Chondrocyte (in vitro differentiated cells): ENCODE results near the gene ABCA13. TPM values are rescaled to one million over a fixed set of nuclear protein-coding genes. Genes with fewer than 3 reads are reported as not detected.

Source experiments
- DNase-seq: peaks from one replicate; pipeline ENCODE4 v3.0.0; 2021; ENCODE audit warnings: mixed read lengths, low spot score
- H3K27ac Mint-ChIP-seq: one replicate; pipeline ENCODE4 v1.8.0; 2021; ENCODE audit warnings: mild to moderate bottlenecking, moderate library complexity, mixed read lengths; ENCODE audit not compliant: unreplicated experiment
- H3K27me3 Mint-ChIP-seq: 2 replicates; pipeline ENCODE4 v1.8.0; 2021; ENCODE audit warnings: low read depth, mixed read lengths
- H3K36me3 Mint-ChIP-seq: 2 replicates; pipeline ENCODE4 v1.8.0; 2021; ENCODE audit warnings: low read depth, mixed read lengths
- H3K4me1 Mint-ChIP-seq: 2 replicates; pipeline ENCODE4 v1.8.0; 2021; ENCODE audit warnings: low read depth, mild to moderate bottlenecking, mixed read lengths
- H3K4me3 Mint-ChIP-seq: one replicate; pipeline ENCODE4 v1.8.0; 2021; ENCODE audit warnings: mild to moderate bottlenecking, moderate library complexity, mixed read lengths; ENCODE audit not compliant: unreplicated experiment
- H3K9me3 Mint-ChIP-seq: 2 replicates; pipeline ENCODE4 v1.8.0; 2021; ENCODE audit warnings: low read depth, mixed read lengths
- CTCF ChIP-seq: fragments of 200-600 bp; sonication (generic); IDR thresholded peaks from 2 replicates; pipeline ENCODE4 v1.5.0; 2021; ENCODE audit warnings: antibody characterized with exemption, mild to moderate bottlenecking, moderate library complexity
- total RNA-seq: library from RNA; stranded (reverse); gene quantifications from 3 replicates; pipeline ENCODE4 v1.2.1, GENCODE V29; 2021

Gene ABCA13
- total RNA-seq, 1 donor from 2014 or later, result 0.07 TPM

GRCh38 chr7:48213226-48213625 is 42.0 kb downstream of the ABCA13 start:
- Mint-ChIP-seq H3K27me3 (peaks cover 7% of the 10 kb centered on the region), H3K27ac (no peak overlapping the region), H3K4me3 (no peak overlapping the region), H3K9me3 (peaks cover 27% of the 10 kb centered on the region), H3K36me3 (no peaks in the 10 kb centered on the region), H3K4me1 (no peaks in the 10 kb centered on the region)
- DNase-seq, result no peak
- TF ChIP-seq CTCF, result no peak

GRCh38 chr7:48217266-48217665 is 46.0 kb downstream of the ABCA13 start:
- Mint-ChIP-seq H3K36me3 (no peaks in the 10 kb centered on the region), H3K4me1 (no peaks in the 10 kb centered on the region), H3K9me3 (peaks cover 13% of the 10 kb centered on the region), H3K27me3 (peaks cover 13% of the 10 kb centered on the region), H3K4me3 (no peak overlapping the region), H3K27ac (no peak overlapping the region)
- TF ChIP-seq CTCF, result no peak
- no peak for DNase-seq

- H3K36me3 Mint-ChIP-seq, result no peaks in the 10 kb centered on the region
- peaks cover 17% of the 10 kb centered on the region for H3K27me3 Mint-ChIP-seq
- no peak for TF ChIP-seq CTCF
- peaks cover 10% of the 10 kb centered on the region for H3K9me3 Mint-ChIP-seq
- H3K27ac Mint-ChIP-seq, result no peak overlapping the region
- no peak overlapping the region for H3K4me3 Mint-ChIP-seq
- DNase-seq, result no peak
- no peaks in the 10 kb centered on the region for H3K4me1 Mint-ChIP-seq
Observed at GRCh38 chr7:48217753-48218152, 46.5 kb downstream of the ABCA13 start.

GRCh38 chr7:48224042-48224441 is 52.8 kb downstream of the ABCA13 start:
- H3K4me3 Mint-ChIP-seq, result no peak overlapping the region
- no peak for TF ChIP-seq CTCF
- DNase-seq, result no peak
- H3K4me1 Mint-ChIP-seq, result no peaks in the 10 kb centered on the region
- peaks cover 31% of the 10 kb centered on the region for H3K27me3 Mint-ChIP-seq
- H3K9me3 Mint-ChIP-seq, result peaks cover 3% of the 10 kb centered on the region
- no peaks in the 10 kb centered on the region for H3K36me3 Mint-ChIP-seq
- no peak overlapping the region for H3K27ac Mint-ChIP-seq

- H3K4me3 Mint-ChIP-seq, result no peak overlapping the region
- no peak for DNase-seq
- H3K27me3 Mint-ChIP-seq, result peaks cover 25% of the 10 kb centered on the region
- peaks cover 3% of the 10 kb centered on the region for H3K9me3 Mint-ChIP-seq
- H3K4me1 Mint-ChIP-seq, result no peaks in the 10 kb centered on the region
- H3K36me3 Mint-ChIP-seq, result no peaks in the 10 kb centered on the region
- no peak overlapping the region for H3K27ac Mint-ChIP-seq
- TF ChIP-seq CTCF, result no peak
Observed at GRCh38 chr7:48225101-48225500, 53.8 kb downstream of the ABCA13 start.
